Endothelial cell (in vitro differentiated cells): ENCODE data around the gene C3orf22. TPM values are rescaled to one million over a fixed set of nuclear protein-coding genes. Genes with fewer than 3 reads are reported as not detected.

Source experiments
- DNase-seq: peaks from one replicate; pipeline ENCODE4 v3.0.0; 2021; ENCODE audit warnings: low spot score
- H3K27ac Mint-ChIP-seq: one replicate; pipeline ENCODE4 v1.8.0; 2021; ENCODE audit warnings: mixed read lengths, inconsistent platforms; ENCODE audit not compliant: unreplicated experiment
- H3K27me3 Mint-ChIP-seq: one replicate; pipeline ENCODE4 v1.8.0; 2021; ENCODE audit warnings: mild to moderate bottlenecking, moderate library complexity, mixed read lengths, inconsistent platforms; ENCODE audit not compliant: unreplicated experiment
- H3K36me3 Mint-ChIP-seq: one replicate; pipeline ENCODE4 v1.8.0; 2021; ENCODE audit warnings: mild to moderate bottlenecking, low read depth, mixed read lengths, inconsistent platforms; ENCODE audit not compliant: unreplicated experiment
- H3K4me1 Mint-ChIP-seq: one replicate; pipeline ENCODE4 v1.8.0; 2021; ENCODE audit warnings: mild to moderate bottlenecking, mixed read lengths, inconsistent platforms; ENCODE audit not compliant: unreplicated experiment
- H3K4me3 Mint-ChIP-seq: one replicate; pipeline ENCODE4 v1.8.0; 2021; ENCODE audit warnings: mild to moderate bottlenecking, mixed read lengths, inconsistent platforms; ENCODE audit not compliant: unreplicated experiment
- H3K9me3 Mint-ChIP-seq: one replicate; pipeline ENCODE4 v1.8.0; 2021; ENCODE audit warnings: mixed read lengths, inconsistent platforms; ENCODE audit not compliant: unreplicated experiment
- CTCF ChIP-seq: fragments of 200-600 bp; sonication (generic); IDR thresholded peaks from one replicate; pipeline ENCODE4 v1.5.0; 2021; ENCODE audit warnings: antibody characterized with exemption; ENCODE audit not compliant: unreplicated experiment
- total RNA-seq: library from RNA; stranded (reverse); fragmentation: NEBNext Ultra II Directional; extraction: Animal tissue kit (Norgen Biotek cat#: 25700); gene quantifications from one replicate; pipeline ENCODE4 v1.2.1, GENCODE V29; 2021; ENCODE audit not compliant: unreplicated experiment

Gene C3orf22
- total RNA-seq, 1 donor from 2014 or later, result not detected

DNA sequence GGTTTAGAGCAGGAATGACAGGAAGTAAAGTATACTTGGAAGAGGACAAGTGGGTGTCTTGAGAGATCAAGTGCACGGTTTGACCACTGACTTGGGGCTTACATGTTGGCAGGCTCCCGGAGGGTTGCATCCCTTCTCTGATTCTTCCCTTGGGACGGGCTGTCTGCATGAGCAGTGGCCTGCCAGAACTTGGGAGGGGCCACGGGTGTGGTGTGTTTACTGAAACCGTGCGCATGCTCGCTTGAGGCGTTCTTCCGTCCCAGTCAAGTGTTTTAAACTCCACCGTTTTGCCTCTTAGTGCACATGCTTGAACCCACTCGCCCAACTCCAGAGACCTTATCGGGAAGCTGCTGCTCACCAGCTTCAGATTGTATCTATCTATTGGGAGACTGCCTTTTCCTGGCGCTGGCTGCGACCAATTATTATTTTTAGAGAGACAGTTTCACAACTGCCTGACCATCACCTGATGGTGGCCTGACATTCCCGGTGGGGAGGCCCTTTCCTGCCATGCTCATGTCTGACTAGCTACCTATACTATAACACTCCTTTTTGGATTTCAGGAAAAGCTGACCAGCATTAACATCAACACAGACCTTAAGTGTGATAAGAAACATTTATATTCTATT, 14.9 kb upstream of the C3orf22 start:
- DNase-seq, result no peak
- TF ChIP-seq CTCF, result no peak
- Mint-ChIP-seq H3K27ac (no peak overlapping the region), H3K36me3 (peaks cover under 1% of the 10 kb centered on the region), H3K4me1 (no peaks in the 10 kb centered on the region), H3K9me3 (no peaks in the 10 kb centered on the region), H3K4me3 (no peak overlapping the region), H3K27me3 (peaks cover 1% of the 10 kb centered on the region)

GRCh38 chr3:126571078-126571477, 12.3 kb upstream of the C3orf22 start:
- TF ChIP-seq CTCF, result no peak
- Mint-ChIP-seq H3K36me3 (peaks cover 3% of the 10 kb centered on the region), H3K4me1 (no peaks in the 10 kb centered on the region), H3K9me3 (no peaks in the 10 kb centered on the region), H3K4me3 (no peak overlapping the region), H3K27ac (no peak overlapping the region), H3K27me3 (peaks cover 1% of the 10 kb centered on the region)
- no peak for DNase-seq

DNA sequence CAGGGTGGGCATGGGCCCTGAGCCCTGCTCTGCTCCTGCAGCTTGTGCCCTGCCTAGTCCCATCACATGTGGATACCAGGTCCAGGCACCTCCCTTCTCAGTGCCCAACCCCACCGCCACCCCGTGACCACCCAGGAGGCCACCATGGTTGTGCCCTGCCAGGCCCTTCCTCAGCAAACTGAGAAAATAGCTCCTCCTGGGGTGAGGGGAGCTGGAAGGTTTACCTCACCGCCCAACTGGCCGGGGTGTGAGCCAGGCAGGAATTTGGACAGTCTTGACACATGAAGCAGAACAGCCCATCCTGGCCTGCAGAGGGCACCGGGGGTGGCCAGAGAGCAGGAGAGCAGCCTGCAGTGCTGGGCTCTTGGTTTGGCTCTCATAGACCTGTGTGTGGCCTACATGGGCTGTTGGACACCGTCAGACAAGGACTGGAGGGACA, 11.4 kb upstream of the C3orf22 start:
- no peak for TF ChIP-seq CTCF
- Mint-ChIP-seq H3K4me1 (no peaks in the 10 kb centered on the region), H3K27me3 (peaks cover 1% of the 10 kb centered on the region), H3K9me3 (no peaks in the 10 kb centered on the region), H3K36me3 (peaks cover 3% of the 10 kb centered on the region), H3K4me3 (no peak overlapping the region), H3K27ac (no peak overlapping the region)
- DNase-seq, result peak; percentile 28

DNA sequence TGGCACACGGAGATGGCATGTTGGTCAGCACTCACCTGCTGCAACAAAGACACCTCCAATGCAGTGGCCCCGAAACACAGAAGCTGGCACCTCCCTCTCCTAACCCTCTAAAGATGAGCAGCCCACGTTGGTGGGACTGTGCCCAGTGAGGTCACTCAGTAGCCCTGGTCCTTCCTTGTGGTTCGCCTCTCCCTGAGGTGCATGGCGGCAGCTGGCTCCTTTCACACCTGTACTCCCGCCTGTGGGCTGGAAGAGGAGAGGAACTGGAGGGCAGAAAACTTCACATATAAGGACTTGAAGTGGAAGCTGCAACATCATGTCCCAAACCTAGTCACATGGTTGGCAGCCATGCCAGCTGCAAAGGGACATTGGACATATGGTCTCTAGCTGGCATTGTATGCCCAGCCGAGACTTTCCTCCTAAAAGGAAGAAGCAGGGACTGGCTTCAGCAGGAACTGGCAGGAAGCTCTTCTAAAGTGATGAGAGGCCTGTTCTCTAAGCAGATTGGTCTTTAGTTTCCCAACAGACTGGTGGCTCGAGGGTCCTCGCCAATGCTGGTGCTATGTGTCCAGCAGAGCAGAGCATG, 10.8 kb upstream of the C3orf22 start:
- no peak for DNase-seq
- TF ChIP-seq CTCF, result no peak
- Mint-ChIP-seq H3K36me3 (peaks cover 3% of the 10 kb centered on the region), H3K4me3 (no peak overlapping the region), H3K27ac (no peak overlapping the region), H3K4me1 (no peaks in the 10 kb centered on the region), H3K27me3 (peaks cover 1% of the 10 kb centered on the region), H3K9me3 (no peaks in the 10 kb centered on the region)

DNA sequence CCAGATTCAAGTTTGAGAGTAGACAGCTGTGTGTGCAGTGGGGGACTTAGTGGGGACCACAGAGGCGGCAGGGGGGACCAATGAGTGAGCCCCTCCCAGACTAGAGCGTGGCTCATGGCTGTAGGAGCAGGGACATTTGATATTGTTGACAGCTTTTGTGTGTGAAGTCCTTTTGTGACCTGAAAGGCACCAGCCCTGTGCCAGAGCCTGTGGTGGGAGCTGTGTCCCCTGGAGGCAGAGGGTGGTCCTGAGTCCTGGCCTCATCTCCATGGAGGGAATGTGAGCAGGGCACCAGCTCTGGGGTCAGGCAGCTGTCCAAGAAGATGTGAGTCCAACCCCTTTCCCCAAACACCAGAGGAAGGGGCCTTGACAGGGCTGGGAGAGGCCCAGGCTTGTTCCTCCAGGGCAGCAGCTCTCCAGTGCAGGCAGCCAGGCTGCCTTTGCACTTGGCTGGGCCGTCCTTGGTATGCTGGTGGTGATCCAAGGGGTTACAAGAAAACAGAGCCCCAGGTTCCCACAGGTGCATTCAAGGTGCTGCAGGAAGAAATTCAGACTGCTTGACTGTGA, 10.1 kb upstream of the C3orf22 start:
- TF ChIP-seq CTCF, result no peak
- no peaks in the 10 kb centered on the region for H3K9me3 Mint-ChIP-seq
- H3K36me3 Mint-ChIP-seq, result peaks cover 3% of the 10 kb centered on the region
- H3K27me3 Mint-ChIP-seq, result no peaks in the 10 kb centered on the region
- no peak overlapping the region for H3K27ac Mint-ChIP-seq
- H3K4me3 Mint-ChIP-seq, result no peak overlapping the region
- no peak for DNase-seq
- H3K4me1 Mint-ChIP-seq, result no peaks in the 10 kb centered on the region
